ENCODE data around the gene FBXO46. TPM values are rescaled to one million over a fixed set of nuclear protein-coding genes. Genes with fewer than 3 reads are reported as not detected.

The FBXO46 gene
- total and polyA plus RNA-seq, 10 of the 15 experiments (the other 5 are each of a cell fraction or from before 2014, with no cell fraction given): 2.5 to 61.5 (median 13.7) TPM

DNA sequence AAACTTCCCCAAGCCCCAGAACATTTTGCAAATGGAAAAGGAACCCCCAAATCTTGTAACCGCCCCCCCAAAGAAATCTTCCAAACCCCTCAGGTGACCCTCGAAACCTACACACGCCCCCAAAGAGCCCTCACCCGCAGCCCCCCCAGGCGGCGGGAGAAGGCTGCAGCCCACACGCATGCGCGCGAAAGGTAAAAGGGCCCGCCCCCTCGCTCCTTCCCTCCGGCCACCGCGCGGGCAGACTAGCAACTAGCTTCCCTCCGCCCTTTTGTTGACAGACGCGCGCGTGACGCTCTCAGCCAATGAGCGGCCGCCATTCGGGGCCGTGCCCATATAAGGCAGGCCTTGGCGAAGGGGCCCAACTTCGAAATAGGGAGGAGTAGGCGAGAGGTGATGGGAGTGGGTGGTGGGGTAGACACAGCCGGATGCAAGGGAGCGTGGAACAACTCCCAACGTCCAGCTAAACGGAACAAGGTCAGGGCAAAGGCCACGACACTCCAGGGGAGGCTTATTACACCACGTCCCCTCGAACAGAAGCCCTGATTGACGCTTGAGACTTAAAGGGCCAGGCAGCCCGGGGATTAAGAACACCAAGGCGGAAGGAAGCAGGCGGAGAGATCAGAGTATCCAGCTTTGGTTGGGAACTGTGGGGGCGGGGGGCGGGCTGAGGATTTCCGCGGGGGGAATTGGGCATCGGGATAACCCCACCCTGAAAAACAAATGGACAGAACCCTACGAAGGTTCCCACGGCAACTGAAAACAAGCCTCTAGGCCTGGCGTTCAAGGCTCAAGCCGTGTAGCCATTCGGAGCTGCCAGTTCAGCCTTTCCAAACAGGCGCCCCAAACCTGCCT, 13.3 kb downstream of the FBXO46 start (continued):
- TF ChIP-seq ESRRA (IDR thresholded peaks at IDR 0.05; ENCODE audit: low read length) (0 out of 2 replicates have a peak, but pooled peaks have one; percentile 63), CBX3 (IDR thresholded peaks at IDR 0.05; ENCODE audit: borderline replicate concordance, low read depth) (no peak), SMARCA5 (IDR thresholded peaks at IDR 0.05) (no peak), ZNF384 (IDR thresholded peaks at IDR 0.05; ENCODE audit: borderline replicate concordance, low read depth, low read length) (no peak), NFIC (IDR thresholded peaks at IDR 0.05; ENCODE audit: low read depth, low read length) (no peak; the same call in 1 of the 2 replicates), SMAD1 (IDR thresholded peaks at IDR 0.05; ENCODE audit: low read depth, partially characterized antibody) (no peak), IRF4 (IDR thresholded peaks at IDR 0.05; ENCODE audit: low read depth, low read length) (peak; percentile 72), ZNF24 (IDR thresholded peaks at IDR 0.05) (no peak), HDGF (IDR thresholded peaks at IDR 0.05) (peak; percentile 96)
- TF ChIP-seq, protein P1, sequence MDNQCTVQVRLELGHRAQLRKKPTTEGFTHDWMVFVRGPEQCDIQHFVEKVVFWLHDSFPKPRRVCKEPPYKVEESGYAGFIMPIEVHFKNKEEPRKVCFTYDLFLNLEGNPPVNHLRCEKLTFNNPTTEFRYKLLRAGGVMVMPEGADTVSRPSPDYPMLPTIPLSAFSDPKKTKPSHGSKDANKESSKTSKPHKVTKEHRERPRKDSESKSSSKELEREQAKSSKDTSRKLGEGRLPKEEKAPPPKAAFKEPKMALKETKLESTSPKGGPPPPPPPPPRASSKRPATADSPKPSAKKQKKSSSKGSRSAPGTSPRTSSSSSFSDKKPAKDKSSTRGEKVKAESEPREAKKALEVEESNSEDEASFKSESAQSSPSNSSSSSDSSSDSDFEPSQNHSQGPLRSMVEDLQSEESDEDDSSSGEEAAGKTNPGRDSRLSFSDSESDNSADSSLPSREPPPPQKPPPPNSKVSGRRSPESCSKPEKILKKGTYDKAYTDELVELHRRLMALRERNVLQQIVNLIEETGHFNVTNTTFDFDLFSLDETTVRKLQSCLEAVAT (IDR thresholded peaks at IDR 0.05): no peak
